Measurements from ENCODE around the gene MAIP1.

DNA sequence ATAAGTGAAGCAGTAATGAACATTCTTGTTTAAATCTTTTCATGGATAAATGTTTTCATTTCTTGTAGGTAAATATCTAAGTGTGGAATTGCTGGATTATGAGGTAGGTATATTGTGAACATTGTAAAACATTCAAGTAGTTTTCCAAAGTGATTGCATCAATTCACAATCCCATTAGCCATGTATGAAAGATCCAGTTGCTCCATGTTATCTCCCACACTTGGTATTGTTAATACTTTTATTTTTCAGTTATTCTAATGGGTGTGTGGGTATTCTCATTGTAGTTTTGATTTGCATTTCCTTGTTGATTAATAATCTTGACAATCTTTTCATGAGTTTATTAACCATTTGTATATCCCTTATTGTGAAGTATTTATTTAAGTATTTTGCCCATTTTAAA, 50.3 kb downstream of the MAIP1 start:
- TF ChIP-seq, protein P1, sequence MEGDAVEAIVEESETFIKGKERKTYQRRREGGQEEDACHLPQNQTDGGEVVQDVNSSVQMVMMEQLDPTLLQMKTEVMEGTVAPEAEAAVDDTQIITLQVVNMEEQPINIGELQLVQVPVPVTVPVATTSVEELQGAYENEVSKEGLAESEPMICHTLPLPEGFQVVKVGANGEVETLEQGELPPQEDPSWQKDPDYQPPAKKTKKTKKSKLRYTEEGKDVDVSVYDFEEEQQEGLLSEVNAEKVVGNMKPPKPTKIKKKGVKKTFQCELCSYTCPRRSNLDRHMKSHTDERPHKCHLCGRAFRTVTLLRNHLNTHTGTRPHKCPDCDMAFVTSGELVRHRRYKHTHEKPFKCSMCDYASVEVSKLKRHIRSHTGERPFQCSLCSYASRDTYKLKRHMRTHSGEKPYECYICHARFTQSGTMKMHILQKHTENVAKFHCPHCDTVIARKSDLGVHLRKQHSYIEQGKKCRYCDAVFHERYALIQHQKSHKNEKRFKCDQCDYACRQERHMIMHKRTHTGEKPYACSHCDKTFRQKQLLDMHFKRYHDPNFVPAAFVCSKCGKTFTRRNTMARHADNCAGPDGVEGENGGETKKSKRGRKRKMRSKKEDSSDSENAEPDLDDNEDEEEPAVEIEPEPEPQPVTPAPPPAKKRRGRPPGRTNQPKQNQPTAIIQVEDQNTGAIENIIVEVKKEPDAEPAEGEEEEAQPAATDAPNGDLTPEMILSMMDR (IDR thresholded peaks at IDR 0.05), result no peak
- TF ChIP-seq JUN (CRISPR knock-in tag; IDR thresholded peaks at IDR 0.05), result no peak
- no peak for TF ChIP-seq ESRRA (CRISPR knock-in tag; IDR thresholded peaks at IDR 0.05; ENCODE audit: borderline replicate concordance)
- TF ChIP-seq KAT7 (CRISPR knock-in tag; IDR thresholded peaks at IDR 0.05; ENCODE audit: borderline replicate concordance), result no peak
- TF ChIP-seq NR1H2 (CRISPR knock-in tag; IDR thresholded peaks at IDR 0.05), result no peak
- TF ChIP-seq, protein P2, sequence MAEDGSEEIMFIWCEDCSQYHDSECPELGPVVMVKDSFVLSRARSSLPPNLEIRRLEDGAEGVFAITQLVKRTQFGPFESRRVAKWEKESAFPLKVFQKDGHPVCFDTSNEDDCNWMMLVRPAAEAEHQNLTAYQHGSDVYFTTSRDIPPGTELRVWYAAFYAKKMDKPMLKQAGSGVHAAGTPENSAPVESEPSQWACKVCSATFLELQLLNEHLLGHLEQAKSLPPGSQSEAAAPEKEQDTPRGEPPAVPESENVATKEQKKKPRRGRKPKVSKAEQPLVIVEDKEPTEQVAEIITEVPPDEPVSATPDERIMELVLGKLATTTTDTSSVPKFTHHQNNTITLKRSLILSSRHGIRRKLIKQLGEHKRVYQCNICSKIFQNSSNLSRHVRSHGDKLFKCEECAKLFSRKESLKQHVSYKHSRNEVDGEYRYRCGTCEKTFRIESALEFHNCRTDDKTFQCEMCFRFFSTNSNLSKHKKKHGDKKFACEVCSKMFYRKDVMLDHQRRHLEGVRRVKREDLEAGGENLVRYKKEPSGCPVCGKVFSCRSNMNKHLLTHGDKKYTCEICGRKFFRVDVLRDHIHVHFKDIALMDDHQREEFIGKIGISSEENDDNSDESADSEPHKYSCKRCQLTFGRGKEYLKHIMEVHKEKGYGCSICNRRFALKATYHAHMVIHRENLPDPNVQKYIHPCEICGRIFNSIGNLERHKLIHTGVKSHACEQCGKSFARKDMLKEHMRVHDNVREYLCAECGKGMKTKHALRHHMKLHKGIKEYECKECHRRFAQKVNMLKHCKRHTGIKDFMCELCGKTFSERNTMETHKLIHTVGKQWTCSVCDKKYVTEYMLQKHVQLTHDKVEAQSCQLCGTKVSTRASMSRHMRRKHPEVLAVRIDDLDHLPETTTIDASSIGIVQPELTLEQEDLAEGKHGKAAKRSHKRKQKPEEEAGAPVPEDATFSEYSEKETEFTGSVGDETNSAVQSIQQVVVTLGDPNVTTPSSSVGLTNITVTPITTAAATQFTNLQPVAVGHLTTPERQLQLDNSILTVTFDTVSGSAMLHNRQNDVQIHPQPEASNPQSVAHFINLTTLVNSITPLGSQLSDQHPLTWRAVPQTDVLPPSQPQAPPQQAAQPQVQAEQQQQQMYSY (CRISPR knock-in tag; IDR thresholded peaks at IDR 0.05), result no peak
- no peak for TF ChIP-seq NR2C2 (CRISPR knock-in tag; IDR thresholded peaks at IDR 0.05)
- no peak for TF ChIP-seq ZNF232 (CRISPR knock-in tag; IDR thresholded peaks at IDR 0.05)
- no peak for TF ChIP-seq NR3C1 (CRISPR knock-in tag; conservative IDR thresholded peaks at IDR 0.05; ENCODE audit: low read depth)
- no peak for TF ChIP-seq AFF4 (CRISPR knock-in tag; IDR thresholded peaks at IDR 0.05; ENCODE audit: borderline replicate concordance)
- no peak for TF ChIP-seq ATF2 (CRISPR knock-in tag; IDR thresholded peaks at IDR 0.05; ENCODE audit: borderline replicate concordance, low read depth)

All from WTC11 (cell line).